HFFc6 (cell line): ENCODE data around the gene IBTK. TPM values are rescaled to one million over a fixed set of nuclear protein-coding genes. Genes with fewer than 3 reads are reported as not detected.
"Not testable (repeated sequence)": the region's sequence is repeated elsewhere in the genome, so short reads cannot be mapped to it uniquely, and the experiment has no call there.

Experiments
- DNase-seq: peaks from one replicate; pipeline ENCODE4 v3.0.0-alpha.2; 2018
- H3K27ac Mint-ChIP-seq: 2 replicates; pipeline ENCODE4 v1.8.0; 2020; ENCODE audit warnings: mild to moderate bottlenecking, mixed read lengths
- H3K27me3 Mint-ChIP-seq: 2 replicates; pipeline ENCODE4 v1.8.0; 2021; ENCODE audit warnings: mild to moderate bottlenecking, moderate library complexity, mixed read lengths; ENCODE audit not compliant: insufficient read depth
- H3K36me3 Mint-ChIP-seq: 2 replicates; pipeline ENCODE4 v1.8.0; 2021; ENCODE audit warnings: low read depth, mixed read lengths
- H3K4me1 Mint-ChIP-seq: 2 replicates; pipeline ENCODE4 v1.8.0; 2020; ENCODE audit warnings: low read depth, mixed read lengths
- H3K4me3 Mint-ChIP-seq: 2 replicates; pipeline ENCODE4 v1.8.0; 2020; ENCODE audit warnings: mild to moderate bottlenecking, moderate library complexity, mixed read lengths
- H3K9me3 Mint-ChIP-seq: 2 replicates; pipeline ENCODE4 v1.8.0; 2020; ENCODE audit warnings: mild to moderate bottlenecking, mixed read lengths
- total RNA-seq, 6 experiments: library from RNA; stranded (reverse); fragmentation: NEBNext Ultra II Directional; extraction: Animal tissue kit (Norgen Biotek cat#: 25700); gene quantifications; 2 replicates in 1 of 6; 3 replicates in 5 of 6; pipeline ENCODE4 v1.2.3, GENCODE V29; 2021
- TF ChIP-seq, protein P1 (sequence below): fragments of 200-600 bp; sonication (generic); IDR thresholded peaks from 2 replicates; pipeline ENCODE4 v1.5.0; 2021; ENCODE audit warnings: antibody characterized with exemption, mild to moderate bottlenecking

IBTK gene
- total RNA-seq, 6 experiments from 2014 or later = 28.4 to 34.3 (median 32.1) TPM

DNA sequence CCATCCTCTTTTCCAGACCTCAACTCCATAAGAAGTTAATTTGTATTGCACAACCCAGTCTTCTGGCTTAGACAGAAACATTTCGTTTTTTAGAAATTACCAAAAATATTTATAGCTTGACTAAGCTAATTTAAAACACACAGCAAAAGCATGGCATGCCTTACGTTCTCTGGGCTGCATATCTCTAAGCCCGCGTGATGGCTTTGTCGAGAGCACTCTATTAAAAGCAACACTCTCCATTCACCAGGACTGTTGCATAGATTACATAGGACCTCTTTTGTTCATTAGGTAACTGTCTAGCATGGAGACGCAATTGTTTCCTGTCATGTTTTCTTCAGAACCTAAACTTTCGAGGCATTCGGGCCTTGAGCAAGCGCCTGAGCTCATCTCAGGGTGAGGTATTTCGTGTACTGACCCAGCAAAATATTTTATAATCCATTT, 104.5 kb downstream of the IBTK start:
- H3K4me1 Mint-ChIP-seq = peaks cover 45% of the 10 kb centered on the region
- H3K9me3 Mint-ChIP-seq = peaks cover 4% of the 10 kb centered on the region; the same call in 1 of the 2 replicates
- H3K27me3 Mint-ChIP-seq = no peaks in the 10 kb centered on the region
- peak overlapping the region; percentile 91 for H3K27ac Mint-ChIP-seq
- peak; percentile 74 for DNase-seq
- TF ChIP-seq, protein P1, sequence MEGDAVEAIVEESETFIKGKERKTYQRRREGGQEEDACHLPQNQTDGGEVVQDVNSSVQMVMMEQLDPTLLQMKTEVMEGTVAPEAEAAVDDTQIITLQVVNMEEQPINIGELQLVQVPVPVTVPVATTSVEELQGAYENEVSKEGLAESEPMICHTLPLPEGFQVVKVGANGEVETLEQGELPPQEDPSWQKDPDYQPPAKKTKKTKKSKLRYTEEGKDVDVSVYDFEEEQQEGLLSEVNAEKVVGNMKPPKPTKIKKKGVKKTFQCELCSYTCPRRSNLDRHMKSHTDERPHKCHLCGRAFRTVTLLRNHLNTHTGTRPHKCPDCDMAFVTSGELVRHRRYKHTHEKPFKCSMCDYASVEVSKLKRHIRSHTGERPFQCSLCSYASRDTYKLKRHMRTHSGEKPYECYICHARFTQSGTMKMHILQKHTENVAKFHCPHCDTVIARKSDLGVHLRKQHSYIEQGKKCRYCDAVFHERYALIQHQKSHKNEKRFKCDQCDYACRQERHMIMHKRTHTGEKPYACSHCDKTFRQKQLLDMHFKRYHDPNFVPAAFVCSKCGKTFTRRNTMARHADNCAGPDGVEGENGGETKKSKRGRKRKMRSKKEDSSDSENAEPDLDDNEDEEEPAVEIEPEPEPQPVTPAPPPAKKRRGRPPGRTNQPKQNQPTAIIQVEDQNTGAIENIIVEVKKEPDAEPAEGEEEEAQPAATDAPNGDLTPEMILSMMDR = no peak
- H3K4me3 Mint-ChIP-seq = peak overlapping the region; percentile 82
- H3K36me3 Mint-ChIP-seq = peaks cover 18% of the 10 kb centered on the region

DNA sequence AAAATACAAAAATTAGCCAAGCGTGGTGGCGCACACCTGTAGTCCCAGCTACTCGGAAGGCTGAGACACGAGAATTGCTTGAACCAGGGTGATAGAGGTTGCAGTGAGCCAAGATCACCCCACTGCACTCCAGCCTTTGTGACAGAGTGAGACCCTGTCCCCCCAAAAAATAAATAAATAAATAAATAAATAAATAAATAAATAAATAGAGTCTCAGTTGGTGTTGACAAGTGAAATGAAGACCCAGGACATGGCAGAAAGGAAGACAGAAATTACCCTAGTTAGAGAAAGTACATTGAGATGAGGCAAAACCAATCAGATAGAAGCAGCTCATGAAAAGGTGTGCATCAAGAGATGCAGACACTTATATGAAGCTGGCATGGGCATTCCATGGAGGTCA, 105.0 kb downstream of the IBTK start:
- TF ChIP-seq, protein P1 = no peak
- peak overlapping the region; percentile 91 for H3K27ac Mint-ChIP-seq
- no peak for DNase-seq
- H3K27me3 Mint-ChIP-seq = no peaks in the 10 kb centered on the region
- H3K4me1 Mint-ChIP-seq = peaks cover 45% of the 10 kb centered on the region
- peaks cover 4% of the 10 kb centered on the region; the same call in 1 of the 2 replicates for H3K9me3 Mint-ChIP-seq
- H3K4me3 Mint-ChIP-seq = 0 out of 2 replicates have a peak overlapping the region, but pooled peaks have one; percentile 82
- H3K36me3 Mint-ChIP-seq = peaks cover 18% of the 10 kb centered on the region

DNA sequence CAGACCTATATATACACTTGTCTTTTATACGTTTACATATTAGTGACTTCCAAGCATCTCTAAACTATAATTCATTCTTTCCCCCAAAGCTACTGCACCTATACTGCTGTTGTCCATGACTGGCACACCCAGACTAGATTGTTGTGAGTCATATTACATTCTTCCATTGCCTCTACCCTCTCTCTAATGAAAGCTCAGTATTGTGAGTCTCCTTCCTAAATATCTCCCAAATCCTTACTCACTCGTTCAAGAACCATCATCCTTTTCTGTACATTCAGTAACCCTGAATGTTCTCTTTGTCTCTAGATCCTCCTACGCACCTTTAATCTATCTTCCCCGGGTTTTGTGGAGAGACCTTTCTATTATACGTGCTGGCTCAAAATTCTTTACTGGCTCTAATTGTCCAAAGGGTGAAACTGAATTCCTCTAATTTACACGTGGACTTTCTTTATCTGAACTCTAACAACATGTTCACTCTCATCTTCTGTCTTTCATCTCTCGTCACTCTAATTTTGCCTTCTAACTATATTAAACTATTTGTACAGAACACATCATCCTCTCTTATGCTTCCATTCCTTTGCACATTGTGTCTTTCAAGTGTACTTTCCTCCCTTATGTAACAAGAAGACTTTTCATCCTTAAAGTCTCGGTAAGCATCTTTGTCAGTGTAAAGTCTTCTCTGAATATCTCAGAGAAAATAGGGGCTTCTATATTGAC, 109.3 kb downstream of the IBTK start:
- H3K4me3 Mint-ChIP-seq = no peak overlapping the region
- TF ChIP-seq, protein P1 = no peak
- H3K27me3 Mint-ChIP-seq = no peaks in the 10 kb centered on the region
- peaks cover 18% of the 10 kb centered on the region for H3K36me3 Mint-ChIP-seq
- H3K27ac Mint-ChIP-seq = no peak overlapping the region
- peaks cover 4% of the 10 kb centered on the region; the same call in 1 of the 2 replicates for H3K9me3 Mint-ChIP-seq
- H3K4me1 Mint-ChIP-seq = peaks cover 15% of the 10 kb centered on the region
- DNase-seq = no peak

DNA sequence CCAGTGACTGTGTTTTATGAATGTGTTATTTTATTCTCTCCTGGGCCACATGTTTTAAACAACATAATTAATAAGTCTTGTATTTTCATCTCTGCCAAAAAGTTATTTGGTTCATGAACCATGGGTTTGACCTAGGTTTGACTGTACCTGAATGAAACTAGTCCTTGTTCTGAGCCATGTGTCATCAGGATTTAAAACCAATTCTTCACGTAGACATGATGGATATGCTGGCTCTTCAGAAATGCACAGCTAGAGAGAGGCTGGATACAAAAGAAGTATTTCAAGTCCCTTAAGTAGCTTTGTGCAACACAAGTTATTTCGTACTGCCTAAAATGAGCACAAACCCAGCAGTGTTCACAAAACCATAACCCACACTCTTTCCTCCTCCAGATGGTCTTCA, 116.1 kb downstream of the IBTK start:
- TF ChIP-seq, protein P1 = no peak
- Mint-ChIP-seq H3K4me1 (peaks cover 6% of the 10 kb centered on the region; the same call in 1 of the 2 replicates), H3K27me3 (no peaks in the 10 kb centered on the region; the same call in 1 of the 2 replicates), H3K36me3 (no peaks in the 10 kb centered on the region; the same call in 1 of the 2 replicates), H3K9me3 (no peaks in the 10 kb centered on the region; the same call in 1 of the 2 replicates), H3K4me3 (no peak overlapping the region), H3K27ac (no peak overlapping the region)
- no peak for DNase-seq

DNA sequence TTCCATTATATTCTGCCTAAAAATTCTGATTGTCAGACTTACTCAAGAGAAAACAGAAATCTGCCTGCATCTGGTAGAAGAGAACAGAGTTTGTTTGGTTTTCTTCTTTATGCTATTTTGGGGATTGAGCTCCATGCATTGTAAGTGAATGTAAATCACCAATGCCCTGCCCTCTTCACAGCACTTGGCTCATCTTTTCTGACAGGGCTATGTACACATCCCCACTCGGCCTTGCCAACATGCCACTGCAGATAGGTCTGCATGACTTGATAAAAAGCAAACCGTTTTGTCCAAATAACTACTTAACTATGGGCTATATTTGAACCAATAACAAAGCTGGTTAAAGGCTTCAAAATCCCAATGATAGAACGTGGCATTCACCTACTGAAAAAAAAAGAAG, 117.7 kb downstream of the IBTK start:
- Mint-ChIP-seq H3K9me3 (no peaks in the 10 kb centered on the region; the same call in 1 of the 2 replicates), H3K4me3 (no peak overlapping the region), H3K27ac (no peak overlapping the region), H3K36me3 (no peaks in the 10 kb centered on the region; the same call in 1 of the 2 replicates), H3K4me1 (peaks cover 6% of the 10 kb centered on the region; the same call in 1 of the 2 replicates), H3K27me3 (no peaks in the 10 kb centered on the region; the same call in none of the 2 replicates)
- TF ChIP-seq, protein P1 = no peak
- DNase-seq = no peak

DNA sequence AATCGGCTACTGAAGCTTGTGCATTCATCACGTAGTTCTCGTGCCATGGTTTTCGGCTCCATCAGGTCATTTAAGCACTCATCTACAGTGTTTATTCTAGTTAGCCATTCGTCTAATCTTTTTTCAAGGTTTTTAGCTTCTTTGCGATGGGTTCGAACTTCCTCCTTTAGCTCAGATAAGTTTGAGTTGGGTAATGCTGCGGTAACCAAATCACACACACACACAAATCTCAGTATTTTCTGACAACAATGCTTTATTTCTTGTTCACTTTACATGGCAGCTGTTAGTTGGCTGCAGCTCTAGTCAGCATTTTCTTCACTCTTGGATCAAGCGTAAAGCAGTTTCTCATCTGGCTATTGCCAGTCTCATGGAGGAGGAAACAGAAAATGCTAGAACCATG, 118.6 kb downstream of the IBTK start:
- H3K36me3 Mint-ChIP-seq, H3K4me3 Mint-ChIP-seq, H3K27me3 Mint-ChIP-seq, H3K4me1 Mint-ChIP-seq, H3K27ac Mint-ChIP-seq, H3K9me3 Mint-ChIP-seq, DNase-seq: not testable (repeated sequence)
